Skeletal muscle cell (primary cell): Measurements from ENCODE around the gene CCDC88C.
A peak's percentile ranks its signal among the peaks of the same experiment; 100 is the strongest.

Source experiments
- DNase-seq: peaks from one replicate; pipeline ENCODE4 v3.0.0-alpha.2; 2010; ENCODE audit warnings: low read depth
- H3K4me3 ChIP-seq: 2 replicates; pipeline ENCODE4 v1.5.1; 2011; ENCODE audit warnings: low read depth, mild to moderate bottlenecking, control low read depth, low read length, moderate library complexity

CCDC88C gene

GRCh38 chr14:91336093-91336450 is 81.5 kb downstream of the CCDC88C start:
- DNase-seq: no peak
- H3K4me3 ChIP-seq: no peak overlapping the region

- no peak overlapping the region for H3K4me3 ChIP-seq
- DNase-seq: no peak
These were observed 82.2 kb downstream of the CCDC88C start for GRCh38 chr14:91335191-91336092.

- DNase-seq: no peak
- H3K4me3 ChIP-seq: no peak overlapping the region
These were observed 84.0 kb downstream of the CCDC88C start for GRCh38 chr14:91333650-91334039.

GRCh38 chr14:91332986-91333649 is 84.5 kb downstream of the CCDC88C start:
- H3K4me3 ChIP-seq: no peak overlapping the region
- DNase-seq: no peak

- DNase-seq: no peak
- H3K4me3 ChIP-seq: no peak overlapping the region
These were observed 85.2 kb downstream of the CCDC88C start for GRCh38 chr14:91332171-91332985.

- no peak overlapping the region for H3K4me3 ChIP-seq
- DNase-seq: no peak
These were observed 85.9 kb downstream of the CCDC88C start for GRCh38 chr14:91331721-91332120.

- H3K4me3 ChIP-seq: no peak overlapping the region
- DNase-seq: no peak
These were observed 86.8 kb downstream of the CCDC88C start for GRCh38 chr14:91330856-91331255.

GRCh38 chr14:91330096-91330696 is 87.4 kb downstream of the CCDC88C start:
- no peak overlapping the region for H3K4me3 ChIP-seq

GRCh38 chr14:91329486-91330014 is 88.1 kb downstream of the CCDC88C start:
- no peak for DNase-seq
- no peak overlapping the region for H3K4me3 ChIP-seq

More at GRCh38 chr14:91330096-91330696, 87.4 kb downstream of the CCDC88C start:
- no peak for DNase-seq

GRCh38 chr14:91328313-91329050 is 89.1 kb downstream of the CCDC88C start:
- no peak for DNase-seq
- H3K4me3 ChIP-seq: no peak overlapping the region

GRCh38 chr14:91327661-91328312 is 89.8 kb downstream of the CCDC88C start:
- H3K4me3 ChIP-seq: no peak overlapping the region
- no peak for DNase-seq

GRCh38 chr14:91327250-91327595 is 90.4 kb downstream of the CCDC88C start:
- no peak for DNase-seq

GRCh38 chr14:91326514-91327249 is 90.9 kb downstream of the CCDC88C start:
- no peak overlapping the region for H3K4me3 ChIP-seq
- DNase-seq: no peak

More at GRCh38 chr14:91327250-91327595, 90.4 kb downstream of the CCDC88C start:
- no peak overlapping the region for H3K4me3 ChIP-seq

GRCh38 chr14:91324606-91325575 is 92.7 kb downstream of the CCDC88C start:
- DNase-seq: no peak
- no peak overlapping the region for H3K4me3 ChIP-seq

- no peak for DNase-seq
- peak overlapping the region; percentile 11 for H3K4me3 ChIP-seq
These were observed 93.7 kb downstream of the CCDC88C start for GRCh38 chr14:91323671-91324605.

- H3K4me3 ChIP-seq: no peak overlapping the region
- DNase-seq: no peak
These were observed 94.6 kb downstream of the CCDC88C start for GRCh38 chr14:91323031-91323430.
